Fibroblast of lung (primary cell): ENCODE results near the gene BCL6.

Experiments
- EZH2 ChIP-seq: IDR thresholded peaks from 2 replicates; pipeline ENCODE4 v1.5.1; 2012; ENCODE audit warnings: low read length, control low read depth, mild to moderate bottlenecking; ENCODE audit errors: missing control alignments
- TF ChIP-seq, protein P1 (sequence below), 2 donors: IDR thresholded peaks in 1 of 2; conservative IDR thresholded peaks in 1 of 2; 1 replicate in 1 of 2; 2 replicates in 1 of 2; pipeline ENCODE4 v1.5.1; 2011 to 2012; ENCODE audit warnings: low read length in 2 of 2, control low read depth in 1 of 2, inconsistent platforms in 1 of 2, low read depth in 1 of 2, mild to moderate bottlenecking in 1 of 2

DNA sequence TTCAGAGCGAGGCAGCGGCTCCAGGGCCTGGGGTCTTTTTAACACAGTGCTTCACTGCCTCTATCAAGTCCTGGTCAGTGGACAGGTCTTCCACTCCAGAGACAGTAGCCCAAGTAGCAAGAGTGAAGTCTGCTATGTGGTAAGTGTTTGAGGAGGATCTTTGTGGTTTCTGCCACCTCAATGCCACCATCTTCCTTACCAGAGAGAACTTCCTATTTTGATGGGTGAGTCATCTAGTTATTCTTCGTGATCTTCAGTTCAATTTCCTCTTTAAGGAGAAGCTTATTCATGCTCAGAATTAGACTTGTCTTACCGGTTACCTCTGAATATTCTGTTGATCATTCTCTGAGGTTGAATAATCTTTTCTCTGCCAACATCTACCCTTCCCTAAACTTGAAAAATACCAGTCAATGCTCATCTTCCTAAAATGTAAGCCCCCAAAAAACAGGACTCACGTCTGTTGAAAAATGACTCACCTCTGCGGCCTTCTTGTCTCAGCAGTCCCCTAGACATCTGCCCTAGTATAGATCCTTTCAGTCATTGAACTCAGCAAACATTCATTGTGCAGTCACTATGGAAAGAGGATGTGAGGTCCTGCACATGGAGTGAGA is 32.2 kb upstream of the BCL6 start:
- TF ChIP-seq, protein P1, sequence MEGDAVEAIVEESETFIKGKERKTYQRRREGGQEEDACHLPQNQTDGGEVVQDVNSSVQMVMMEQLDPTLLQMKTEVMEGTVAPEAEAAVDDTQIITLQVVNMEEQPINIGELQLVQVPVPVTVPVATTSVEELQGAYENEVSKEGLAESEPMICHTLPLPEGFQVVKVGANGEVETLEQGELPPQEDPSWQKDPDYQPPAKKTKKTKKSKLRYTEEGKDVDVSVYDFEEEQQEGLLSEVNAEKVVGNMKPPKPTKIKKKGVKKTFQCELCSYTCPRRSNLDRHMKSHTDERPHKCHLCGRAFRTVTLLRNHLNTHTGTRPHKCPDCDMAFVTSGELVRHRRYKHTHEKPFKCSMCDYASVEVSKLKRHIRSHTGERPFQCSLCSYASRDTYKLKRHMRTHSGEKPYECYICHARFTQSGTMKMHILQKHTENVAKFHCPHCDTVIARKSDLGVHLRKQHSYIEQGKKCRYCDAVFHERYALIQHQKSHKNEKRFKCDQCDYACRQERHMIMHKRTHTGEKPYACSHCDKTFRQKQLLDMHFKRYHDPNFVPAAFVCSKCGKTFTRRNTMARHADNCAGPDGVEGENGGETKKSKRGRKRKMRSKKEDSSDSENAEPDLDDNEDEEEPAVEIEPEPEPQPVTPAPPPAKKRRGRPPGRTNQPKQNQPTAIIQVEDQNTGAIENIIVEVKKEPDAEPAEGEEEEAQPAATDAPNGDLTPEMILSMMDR (conservative IDR thresholded peaks at IDR 0.05 in 1 of 2, IDR thresholded peaks at IDR 0.05 in 1 of 2; ENCODE audit: low read depth in 1 of 2, low read length in 2 of 2), result no peak
- TF ChIP-seq EZH2, result no peak
